NOMO-1 (cell line): ENCODE results near the gene INPP4B.
A peak's percentile ranks its signal among the peaks of the same experiment; 100 is the strongest.

ENCODE experiments used
- DNase-seq, 2 experiments: peaks; one replicate each; lab custom pipeline; 2025; ENCODE audit not compliant: unreplicated experiment in 2 of 2; lab: John Stamatoyannopoulos, UW

The INPP4B gene

DNA sequence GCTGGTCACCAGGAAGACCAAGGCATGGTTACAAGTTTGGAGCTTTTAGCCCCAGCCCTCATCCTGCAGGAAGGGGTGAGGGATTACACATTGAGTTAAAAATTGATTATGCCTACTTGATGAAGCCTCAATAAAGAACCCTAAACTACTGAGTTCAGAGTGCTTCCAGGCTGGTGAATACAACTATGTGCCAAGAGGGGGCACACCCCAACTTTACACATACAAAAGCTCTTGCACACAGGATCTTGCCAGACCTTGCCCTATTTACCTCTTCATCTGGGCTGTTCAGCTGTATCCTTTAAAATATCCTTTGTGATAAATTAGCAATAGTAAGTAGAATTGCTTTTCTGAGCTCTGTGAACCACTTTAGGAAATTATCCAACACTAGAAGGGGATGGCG, 489.3 kb downstream of the INPP4B start:
- no peak for DNase-seq

DNA sequence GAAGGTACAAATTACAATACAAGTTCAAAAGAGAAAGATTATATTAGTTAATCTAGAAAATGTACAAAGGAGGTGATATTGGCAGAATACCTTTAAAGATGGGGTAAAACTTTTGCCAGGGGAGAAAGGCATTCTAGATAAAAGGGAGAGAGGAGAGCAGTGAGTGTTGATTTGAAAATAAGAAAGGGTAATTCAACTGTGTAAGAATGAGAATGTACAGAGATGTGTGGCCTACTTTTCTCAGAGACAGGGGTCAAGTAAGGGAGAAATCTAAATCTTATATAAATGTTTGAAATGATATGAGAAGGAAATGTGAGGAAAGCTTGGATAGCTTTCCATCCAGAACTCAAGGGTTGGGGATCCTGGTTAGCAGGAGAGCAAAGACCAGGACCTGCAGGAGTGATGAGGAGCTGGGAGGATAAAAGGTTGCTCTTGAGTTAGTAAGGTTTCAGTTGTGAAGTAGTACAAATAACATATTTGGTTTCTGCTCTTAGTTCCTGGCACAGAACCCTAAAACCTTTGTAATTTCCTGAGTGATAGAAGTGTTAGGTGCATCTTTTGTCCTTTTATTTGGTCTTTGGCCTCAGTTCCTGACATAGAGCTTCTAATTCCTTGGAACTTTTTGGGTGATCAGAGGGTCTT, 489.9 kb downstream of the INPP4B start:
- DNase-seq: no peak

DNA sequence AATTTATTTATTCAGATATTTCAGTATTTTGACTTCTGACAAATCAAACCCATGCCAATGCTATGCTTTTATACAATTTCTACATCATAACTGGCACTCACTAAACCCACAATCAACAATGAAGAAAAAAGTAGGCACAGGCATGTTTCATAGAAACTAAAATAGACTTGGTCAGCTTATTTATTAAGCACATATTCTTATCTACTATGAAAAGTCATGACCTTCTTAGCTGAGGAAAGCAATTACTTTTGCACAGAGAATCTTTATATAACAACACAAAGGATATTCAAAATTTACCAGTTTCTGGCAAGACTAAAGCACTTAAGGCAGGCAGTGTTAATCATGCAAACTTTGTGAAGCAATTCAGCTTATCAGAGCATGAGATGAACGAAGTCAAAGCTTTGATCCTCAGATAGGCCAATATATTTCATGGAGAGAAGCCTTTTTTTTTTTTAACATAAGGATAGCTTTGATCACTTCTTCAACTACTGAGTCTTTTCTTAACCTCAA, 490.6 kb downstream of the INPP4B start:
- DNase-seq: no peak

DNA sequence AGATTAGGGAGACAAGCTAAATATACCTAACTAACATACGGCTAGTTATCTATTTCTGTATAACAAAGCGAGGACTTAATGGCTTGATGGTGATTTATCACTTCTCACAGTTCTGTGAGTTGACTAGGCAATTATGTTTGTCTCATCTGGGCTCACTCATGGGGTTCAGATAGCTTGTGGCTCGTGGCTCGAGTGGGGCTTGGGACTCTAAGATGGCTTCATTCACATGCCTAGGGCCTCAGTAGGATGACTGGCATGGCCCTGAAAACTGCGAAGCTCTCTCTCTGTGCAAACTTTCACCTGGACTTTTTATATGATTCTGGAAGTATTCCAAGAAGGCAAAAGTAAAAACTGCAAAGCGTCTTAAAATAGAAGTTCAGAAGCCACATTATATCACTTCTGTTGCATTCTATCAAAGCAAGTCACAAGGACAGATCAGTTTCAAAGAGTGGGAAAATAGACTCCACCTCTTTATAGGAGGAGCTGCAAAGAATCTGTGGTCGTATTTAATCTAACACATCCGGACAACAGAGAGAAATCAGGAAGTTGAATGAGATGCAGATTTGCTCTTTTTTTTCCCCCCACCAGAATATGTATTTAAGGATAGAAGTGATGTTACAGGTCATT, 491.2 kb downstream of the INPP4B start:
- peak; percentile 5 to 53 for DNase-seq

DNA sequence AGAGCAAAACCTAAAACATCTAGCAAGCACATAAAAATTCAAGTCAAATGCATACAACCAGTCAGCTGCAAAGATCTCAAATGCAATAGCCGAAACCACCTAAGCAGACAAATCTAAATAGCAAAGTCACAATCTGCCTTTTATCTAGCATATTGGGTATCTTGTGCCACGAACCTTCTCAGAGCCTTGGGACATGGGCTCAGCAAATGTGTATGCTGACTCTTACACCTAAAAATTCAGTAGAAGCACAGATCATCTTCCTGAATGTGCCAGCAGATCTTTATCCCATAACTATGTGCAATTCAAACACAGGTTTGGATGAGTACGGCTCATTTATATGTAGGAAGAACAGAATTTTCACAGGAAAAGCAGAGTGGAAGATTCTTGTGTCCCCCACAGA, 492.1 kb downstream of the INPP4B start:
- DNase-seq: no peak

DNA sequence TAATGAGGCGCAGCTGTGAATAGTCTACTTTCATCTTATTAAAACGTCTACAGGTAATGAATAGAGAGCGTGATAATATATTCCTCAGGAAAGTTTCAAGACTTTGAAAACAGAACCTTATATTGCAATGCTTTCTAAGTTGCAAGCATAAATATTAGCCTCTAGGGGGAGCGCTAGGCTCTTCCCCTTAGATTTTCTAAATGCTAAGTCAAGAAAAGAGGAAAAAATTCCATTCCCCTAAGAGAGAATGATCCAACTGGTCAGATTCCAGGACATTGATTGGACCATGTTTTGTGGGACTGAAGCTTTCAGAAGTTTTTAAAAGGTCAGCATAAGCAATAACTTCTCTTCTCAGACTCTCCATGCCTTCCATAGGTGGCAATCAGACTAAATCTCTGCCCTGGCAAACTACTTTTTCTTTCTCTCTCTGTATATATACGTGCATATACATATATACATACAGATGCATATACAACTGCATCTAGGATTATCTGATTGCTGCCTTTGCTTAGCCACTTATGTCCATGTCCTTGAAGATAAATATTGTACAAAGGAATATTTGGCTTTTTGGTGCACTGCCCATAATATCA, 492.9 kb downstream of the INPP4B start:
- DNase-seq: peak; percentile 11 to 30

- DNase-seq: no peak
Observed at GRCh38 chr4:142352712-142353111, 493.4 kb downstream of the INPP4B start.

DNA sequence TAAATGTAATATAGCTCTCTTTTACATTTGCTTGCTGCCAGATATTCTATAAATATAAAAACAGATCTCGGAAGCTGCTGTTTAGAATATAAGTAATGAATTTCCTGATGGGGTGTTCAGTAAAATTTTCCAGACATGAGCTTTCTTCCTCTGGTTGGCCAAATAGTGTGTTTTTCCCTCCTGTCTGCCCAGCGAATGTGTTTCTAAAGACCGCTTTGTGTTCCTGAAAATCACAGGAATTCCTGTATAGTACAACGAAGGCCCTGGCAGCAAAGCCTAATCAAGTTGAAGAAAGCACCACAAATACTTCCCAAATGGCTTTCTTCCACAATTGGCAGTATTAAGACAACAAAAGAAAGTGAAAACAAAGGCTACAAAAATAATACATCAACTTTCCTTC, 494.1 kb downstream of the INPP4B start:
- no peak for DNase-seq

GRCh38 chr4:142350871-142351270, 495.2 kb downstream of the INPP4B start:
- DNase-seq: no peak

DNA sequence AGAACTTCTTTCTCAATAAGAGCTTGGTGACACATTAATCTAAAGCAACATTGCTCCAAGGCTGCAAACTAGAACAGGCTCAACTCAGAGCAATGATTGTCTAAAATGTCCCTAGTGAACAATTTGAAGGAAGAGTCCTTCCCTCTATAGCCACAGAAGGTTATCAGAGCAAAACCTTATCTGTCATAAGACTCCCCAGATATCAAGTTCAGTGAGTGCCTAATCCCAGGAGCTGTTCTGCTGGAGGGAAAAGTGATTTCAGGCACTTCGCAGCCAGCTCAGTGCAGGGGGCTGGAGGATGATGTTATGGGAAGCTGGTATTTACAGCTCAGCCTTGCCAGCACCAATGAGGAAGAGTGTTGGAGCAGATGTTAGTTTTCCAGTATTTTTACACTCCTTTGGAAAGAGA, 497.5 kb downstream of the INPP4B start:
- no peak for DNase-seq

DNA sequence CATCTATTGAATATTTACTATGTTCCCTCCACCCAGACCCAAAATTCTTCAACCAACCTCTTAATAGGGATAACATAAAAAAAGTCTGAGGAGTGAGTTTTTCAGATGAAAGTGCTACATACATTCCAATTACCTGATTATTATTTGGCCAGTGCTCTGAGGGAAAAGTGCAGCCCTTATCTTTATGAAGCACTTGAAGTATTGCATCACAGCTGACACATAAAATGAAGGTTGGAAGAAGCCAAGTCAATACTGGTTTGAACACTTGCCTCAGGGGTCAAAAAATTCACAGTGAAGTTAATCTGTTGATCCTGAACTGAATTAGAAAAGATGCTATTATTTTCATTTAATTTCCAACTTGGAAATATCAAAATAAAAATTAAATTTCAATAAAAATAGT, 498.9 kb downstream of the INPP4B start:
- DNase-seq: no peak

DNA sequence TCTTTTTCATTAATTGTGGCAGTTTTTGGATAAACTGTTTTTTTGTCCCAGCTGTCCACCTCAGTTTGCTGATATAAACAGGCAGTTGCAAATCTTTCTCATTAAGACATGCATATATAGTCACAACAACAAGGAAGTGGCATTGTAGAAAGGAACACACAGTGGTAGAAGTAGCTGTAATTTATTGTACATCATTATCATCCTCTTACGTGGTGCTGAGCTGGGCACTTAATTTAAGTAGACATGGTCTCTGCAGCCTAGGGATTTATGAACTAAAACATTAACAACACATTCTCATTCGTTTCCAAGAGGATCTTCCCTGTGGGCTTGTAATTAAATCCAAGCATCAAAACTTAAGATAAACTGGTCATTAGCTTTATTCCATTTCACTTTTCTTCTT, 500.2 kb downstream of the INPP4B start:
- no peak for DNase-seq

DNA sequence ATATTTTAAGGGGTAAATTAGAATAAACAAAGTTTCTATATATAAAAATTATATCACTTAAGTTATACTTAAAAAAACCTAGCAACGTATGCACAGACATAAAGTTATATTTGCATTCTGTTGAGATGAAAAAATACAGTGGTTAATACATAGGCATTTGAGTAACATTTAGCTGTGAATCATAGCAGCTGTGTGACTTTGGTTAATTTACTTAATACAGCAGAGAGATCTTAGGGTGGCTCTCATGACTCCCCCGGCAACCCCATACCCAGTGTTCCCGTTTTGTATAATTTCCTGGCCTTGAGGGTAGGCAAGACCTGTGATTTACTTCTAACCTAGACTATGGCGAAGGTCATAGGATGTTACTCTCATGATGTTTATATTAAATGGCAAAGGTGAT, 504.8 kb downstream of the INPP4B start:
- no peak for DNase-seq

DNA sequence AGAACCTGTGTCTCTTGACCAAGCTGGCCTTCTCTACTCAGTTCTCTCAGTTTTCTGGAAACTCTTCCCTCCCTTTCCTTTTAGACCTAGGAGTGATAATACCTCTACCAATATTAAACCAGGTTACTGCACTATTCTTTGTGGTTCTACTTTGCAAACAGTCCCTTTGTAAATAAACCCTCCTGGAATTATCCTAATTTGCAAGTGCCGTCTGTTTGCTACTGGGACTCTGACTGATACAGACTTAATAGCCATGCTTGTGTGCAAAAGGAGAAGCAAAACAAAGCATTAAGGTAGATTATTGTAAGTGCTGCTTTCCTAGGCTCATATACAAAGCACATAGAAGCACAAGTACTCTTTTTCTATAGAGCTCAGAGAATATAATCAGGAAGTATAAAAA, 507.0 kb downstream of the INPP4B start:
- DNase-seq: no peak

GRCh38 chr4:142336251-142336934, 509.7 kb downstream of the INPP4B start:
- DNase-seq: no peak

DNA sequence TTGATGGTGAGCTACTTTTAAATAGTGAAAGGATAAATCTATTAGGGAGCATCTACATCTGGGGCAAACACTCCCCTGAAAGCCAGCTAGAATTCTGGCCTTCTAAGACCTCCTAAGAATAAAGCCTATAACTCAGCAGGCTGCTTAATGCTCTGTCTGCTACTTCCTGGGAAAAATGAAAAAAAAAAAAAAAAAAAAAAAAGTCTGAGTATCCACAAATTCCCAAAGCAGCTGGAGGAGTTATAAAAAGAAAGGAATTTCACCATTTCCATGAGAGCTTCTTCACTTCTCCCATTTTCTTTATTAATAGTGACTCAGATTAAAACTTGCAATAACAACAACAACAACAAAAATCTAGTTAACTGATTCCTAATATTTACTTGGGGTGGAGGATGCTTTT, 511.2 kb downstream of the INPP4B start:
- DNase-seq: no peak

DNA sequence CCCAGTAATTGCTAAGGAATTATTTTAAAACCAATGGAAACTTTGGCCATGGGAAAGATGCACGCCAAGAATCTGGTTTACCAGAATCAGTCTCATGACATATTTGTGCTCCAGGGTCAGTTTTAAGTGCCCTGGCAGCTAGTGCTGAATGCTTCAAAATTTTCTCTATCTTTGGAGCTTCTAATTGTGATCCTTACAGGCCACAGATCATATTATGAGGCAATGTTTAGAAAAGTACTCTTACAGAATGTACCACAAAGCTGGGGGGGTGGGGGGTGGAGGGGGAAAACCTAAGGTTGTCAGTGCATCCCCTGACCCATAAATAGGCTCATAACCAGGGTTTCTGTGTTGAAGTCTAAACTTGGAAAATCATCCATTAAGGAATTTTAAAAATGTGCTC, 514.5 kb downstream of the INPP4B start:
- no peak for DNase-seq

- no peak for DNase-seq
Observed at GRCh38 chr4:142331132-142331531, 515.0 kb downstream of the INPP4B start.

- no peak for DNase-seq
Observed at GRCh38 chr4:142330311-142330710, 515.8 kb downstream of the INPP4B start.

DNA sequence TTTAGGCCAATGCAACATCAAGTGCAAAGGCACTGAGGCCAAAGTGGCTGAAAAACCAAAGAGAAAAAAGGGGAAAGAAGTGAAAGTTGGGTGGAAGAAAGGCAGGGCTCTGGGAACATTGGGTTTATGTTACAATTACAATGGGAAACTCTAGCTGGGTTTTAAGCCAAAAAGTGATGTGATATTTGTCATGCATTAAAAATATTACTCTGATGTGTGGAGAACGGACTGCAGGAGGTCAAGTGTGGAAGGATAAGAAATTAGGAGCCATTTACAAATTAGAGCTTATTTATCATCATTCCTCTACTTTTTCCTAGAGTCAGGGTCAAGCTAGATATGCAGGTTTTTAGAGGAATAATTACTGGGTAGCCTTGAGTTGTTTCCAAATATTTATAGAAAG, 516.8 kb downstream of the INPP4B start:
- no peak for DNase-seq

DNA sequence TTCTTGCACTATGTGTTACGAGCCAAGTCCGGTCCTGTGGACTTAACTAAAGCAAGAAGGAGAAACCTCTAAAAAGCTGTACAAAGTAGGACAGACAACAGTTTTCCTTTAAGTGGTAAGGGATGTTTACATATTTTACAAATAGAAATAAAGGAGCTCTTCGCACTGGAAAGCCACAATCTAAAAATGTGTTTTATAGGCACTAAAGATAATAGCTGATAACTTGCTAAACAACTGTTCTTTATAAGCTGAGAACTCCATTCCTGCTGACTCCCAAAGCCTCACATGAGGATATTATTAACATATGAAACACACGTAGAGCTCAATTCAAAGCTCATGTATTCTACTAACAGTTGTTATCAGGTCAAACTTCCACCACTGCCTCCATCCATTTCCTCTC, 519.9 kb downstream of the INPP4B start:
- DNase-seq: no peak

- no peak for DNase-seq
Observed at GRCh38 chr4:142324572-142324971, 521.5 kb downstream of the INPP4B start.
